GM12891 (cell line): ENCODE results near the gene ZFAND3.

Experiments used
- POLR2A ChIP-seq: IDR thresholded peaks from 2 replicates; pipeline ENCODE4 v1.6.1; 2011; ENCODE audit warnings: low read depth, low read length, control low read depth
- POLR2AphosphoS5 ChIP-seq: IDR thresholded peaks from 2 replicates; pipeline ENCODE4 v1.6.1; 2011; ENCODE audit warnings: low read depth, low read length, control low read depth
- TAF1 ChIP-seq: IDR thresholded peaks from 2 replicates; pipeline ENCODE4 v1.6.1; 2011; ENCODE audit warnings: low read depth, low read length, control low read depth

- TF ChIP-seq POLR2AphosphoS5 = no peak
- no peak for TF ChIP-seq POLR2A
- TF ChIP-seq TAF1 = no peak
Measured at GRCh38 chr6:38034274-38034914, 214.9 kb downstream of the ZFAND3 start.
